Measurements from ENCODE around the gene ACADL. TPM values are rescaled to one million over a fixed set of nuclear protein-coding genes. Genes with fewer than 3 reads are reported as not detected.

Gene ACADL
- total and polyA plus RNA-seq, 3 donors from 2014 or later: 4.5 to 18.5 (median 18.1) TPM

- intact Hi-C loops (cut with DNase I; ENCODE audit: low total_unique reads): loop anchor here (10.0 kb wide), 1 partner anchor 224 kb away; no protein-coding TSS in a partner anchor
- TF ChIP-seq POLR2A (IDR thresholded peaks at IDR 0.05) (no peak), CTCF (IDR thresholded peaks at IDR 0.05) (no peak)
- no peaks in the 10 kb centered on the region for H3K27me3 ChIP-seq
- DNase-seq: no peak
- no peaks in the 10 kb centered on the region for H3K36me3 ChIP-seq (ENCODE audit: low read depth, missing control alignments)
- no peak overlapping the region for H3K27ac ChIP-seq
- no peaks in the 10 kb centered on the region for H3K9me3 ChIP-seq
- no peak overlapping the region for H3K4me3 ChIP-seq
- no peaks in the 10 kb centered on the region for H3K4me1 ChIP-seq
- 44 to 53% methylated on average over 1 of the region's 1 CpG for WGBS, 2 donors
These were observed 26.9 kb downstream of the ACADL start for GRCh38 chr2:210198326-210198725.

- Histone ChIP-seq H3K27ac (no peak overlapping the region), H3K9me3 (no peaks in the 10 kb centered on the region), H3K4me1 (no peaks in the 10 kb centered on the region), H3K36me3 (ENCODE audit: low read depth, missing control alignments) (no peaks in the 10 kb centered on the region), H3K27me3 (no peaks in the 10 kb centered on the region), H3K4me3 (no peak overlapping the region)
- intact Hi-C loops (cut with DNase I; ENCODE audit: low total_unique reads): loop anchor here (10.0 kb wide), 1 partner anchor 223 kb away; no protein-coding TSS in a partner anchor
- TF ChIP-seq POLR2A (IDR thresholded peaks at IDR 0.05): no peak
- no peak for TF ChIP-seq CTCF (IDR thresholded peaks at IDR 0.05)
- DNase-seq: no peak
- WGBS, 2 donors: 86 to 87% methylated on average over 2 of the region's 2 CpGs
These were observed 27.5 kb downstream of the ACADL start for GRCh38 chr2:210197720-210198119.

GRCh38 chr2:210195101-210195852 is 30.0 kb downstream of the ACADL start:
- Histone ChIP-seq H3K4me3 (no peak overlapping the region), H3K27ac (no peak overlapping the region), H3K4me1 (no peaks in the 10 kb centered on the region), H3K27me3 (no peaks in the 10 kb centered on the region), H3K36me3 (ENCODE audit: low read depth, missing control alignments) (no peaks in the 10 kb centered on the region), H3K9me3 (no peaks in the 10 kb centered on the region)
- DNase-seq: no peak
- TF ChIP-seq POLR2A (IDR thresholded peaks at IDR 0.05) (no peak), CTCF (IDR thresholded peaks at IDR 0.05) (peak; percentile 27 to 66 (median 64))
- intact Hi-C loops (cut with DNase I; ENCODE audit: low total_unique reads): loop anchor here (10.0 kb wide), 1 partner anchor 220 kb away; no protein-coding TSS in a partner anchor
- 33 to 51% methylated on average over 8 of the region's 8 CpGs for WGBS, 2 donors

- WGBS, 2 donors: 78 to 92% methylated on average over 4 of the region's 4 CpGs
- H3K4me3 ChIP-seq: no peak overlapping the region
- no peaks in the 10 kb centered on the region for H3K36me3 ChIP-seq (ENCODE audit: low read depth, missing control alignments)
- DNase-seq: no peak
- no peaks in the 10 kb centered on the region for H3K27me3 ChIP-seq
- no peak for TF ChIP-seq CTCF (IDR thresholded peaks at IDR 0.05)
- no peak for TF ChIP-seq POLR2A (IDR thresholded peaks at IDR 0.05)
- intact Hi-C loops (cut with DNase I; ENCODE audit: low total_unique reads): loop anchor here (10.0 kb wide), 1 partner anchor 216 kb away; no protein-coding TSS in a partner anchor
- H3K9me3 ChIP-seq: no peaks in the 10 kb centered on the region
- no peak overlapping the region for H3K27ac ChIP-seq
- no peaks in the 10 kb centered on the region for H3K4me1 ChIP-seq
These were observed 34.9 kb downstream of the ACADL start for GRCh38 chr2:210190345-210190744.
